Fibroblast of skin of right quadriceps (primary cell): Measurements from ENCODE around the gene SLC30A2.

Experiments used
- DNase-seq: peaks from one replicate; pipeline ENCODE4 v3.0.0-alpha.2; 2013

The SLC30A2 gene

GRCh38 chr1:26020941-26021646 is 24.8 kb downstream of the SLC30A2 start:
- DNase-seq: no peak

GRCh38 chr1:26020330-26020768 is 25.6 kb downstream of the SLC30A2 start:
- peak; percentile 56 for DNase-seq

DNA sequence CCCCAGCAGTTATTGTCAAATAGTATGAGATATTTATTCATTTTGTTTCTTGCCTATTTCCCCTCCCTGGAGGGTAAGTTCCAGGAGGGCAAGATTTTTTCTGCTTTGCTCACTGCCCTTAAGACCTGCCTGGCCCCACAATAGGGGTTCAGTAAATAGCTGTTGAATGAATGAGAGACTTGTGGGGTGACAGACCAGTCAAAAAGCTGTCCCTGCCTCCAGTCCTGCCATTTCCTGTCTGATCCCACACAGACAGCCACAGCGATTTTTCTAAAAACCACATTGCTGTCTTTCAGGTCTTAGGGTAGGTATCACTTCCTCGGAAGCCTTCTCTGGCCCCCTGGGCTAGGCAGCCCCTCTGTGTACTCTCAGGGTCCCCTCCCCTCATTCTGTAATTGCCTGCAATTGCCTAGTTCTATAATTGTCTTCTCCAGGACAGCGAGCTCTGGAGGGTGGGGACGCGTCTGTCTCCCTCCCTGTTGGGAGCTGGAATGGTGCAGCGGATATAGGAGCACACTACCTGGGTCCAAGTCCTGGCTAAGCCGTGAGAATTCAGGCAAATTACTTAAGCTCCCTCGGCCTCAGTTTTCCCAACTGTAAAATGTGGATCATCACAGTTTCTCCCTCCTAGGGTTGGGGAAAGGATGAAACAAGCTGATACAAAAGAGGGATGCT is 26.1 kb downstream of the SLC30A2 start:
- peak; percentile 81 for DNase-seq

DNA sequence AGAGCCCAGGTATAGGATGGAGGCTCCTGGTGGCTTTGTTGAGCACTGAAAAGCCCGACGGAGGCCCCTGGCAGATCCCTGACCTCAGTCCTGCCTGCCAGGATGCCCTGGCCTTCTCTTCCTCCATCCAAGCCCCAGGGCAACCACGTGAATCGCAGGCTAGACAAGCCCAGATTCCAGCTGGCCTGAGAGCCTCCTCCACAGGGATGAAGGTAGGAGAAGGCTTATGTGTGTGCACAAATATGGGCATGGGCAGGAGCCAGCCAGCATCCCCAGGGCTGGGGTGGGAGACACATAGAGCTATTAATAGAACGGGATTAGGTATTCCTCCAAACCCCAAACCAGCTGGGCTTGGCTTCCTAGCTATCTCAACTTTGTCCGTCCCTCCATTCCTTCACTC is 28.3 kb downstream of the SLC30A2 start:
- DNase-seq: peak; percentile 78

DNA sequence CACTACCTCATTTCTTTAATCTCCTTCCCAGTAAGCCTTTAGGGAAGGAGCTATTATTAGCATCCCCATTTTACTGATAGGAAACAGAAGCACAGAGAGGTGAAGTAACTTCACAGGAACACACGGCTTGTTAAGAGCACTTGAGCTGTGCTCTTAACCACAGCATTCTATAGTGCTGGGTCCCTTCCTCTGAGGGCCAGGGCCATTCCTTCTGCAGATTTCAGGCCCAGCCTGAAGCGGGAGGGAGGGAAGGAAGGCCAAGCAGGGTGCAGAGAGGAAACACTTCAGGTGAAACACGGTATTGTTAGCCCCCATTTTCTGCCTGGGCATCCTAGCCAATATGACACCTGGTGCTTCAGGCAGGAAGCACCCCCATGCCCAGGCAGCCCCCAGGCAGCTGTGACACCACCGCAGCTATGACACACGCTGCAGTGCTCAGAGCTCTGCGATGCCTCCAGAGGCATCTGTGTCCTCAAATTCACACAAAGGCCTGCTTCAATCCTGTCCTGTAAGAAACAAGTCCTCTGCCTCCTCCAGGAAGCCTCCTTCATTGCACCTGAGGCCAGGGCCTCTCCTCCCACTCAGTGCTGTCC is 28.9 kb downstream of the SLC30A2 start:
- DNase-seq: no peak

DNA sequence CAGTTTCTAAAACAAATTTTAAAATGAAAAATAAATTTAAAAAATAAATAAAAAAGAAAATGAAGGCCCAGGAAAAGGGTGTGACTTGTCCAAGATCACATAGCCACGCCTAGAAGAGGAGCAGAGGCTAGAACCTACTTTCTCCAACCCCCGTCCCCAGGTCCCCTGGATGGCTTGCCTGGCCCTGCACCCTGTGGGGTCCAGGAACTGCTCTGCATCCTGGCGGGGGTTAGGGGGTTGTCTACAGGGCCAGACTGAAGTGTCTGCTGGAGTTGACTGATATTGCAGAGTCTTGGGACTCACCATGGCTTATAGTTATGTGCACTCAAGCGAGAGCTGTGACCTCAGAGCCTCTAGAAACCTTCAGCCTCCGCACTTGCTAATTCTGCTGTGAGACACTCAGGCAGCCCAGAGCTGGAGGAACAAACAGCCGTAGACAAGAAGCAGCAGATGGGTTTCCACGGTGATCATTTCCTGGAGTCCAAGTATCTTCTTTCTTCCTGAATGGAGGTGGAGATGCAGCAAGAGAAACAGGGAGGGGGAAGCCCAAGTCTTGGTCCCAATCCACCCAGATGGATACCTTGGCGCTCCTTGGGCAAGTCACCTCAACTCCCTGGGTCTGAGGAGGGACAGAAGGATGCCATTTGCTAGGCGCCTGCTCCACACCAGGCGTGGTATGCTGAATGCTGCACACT is 29.5 kb downstream of the SLC30A2 start:
- no peak for DNase-seq

DNA sequence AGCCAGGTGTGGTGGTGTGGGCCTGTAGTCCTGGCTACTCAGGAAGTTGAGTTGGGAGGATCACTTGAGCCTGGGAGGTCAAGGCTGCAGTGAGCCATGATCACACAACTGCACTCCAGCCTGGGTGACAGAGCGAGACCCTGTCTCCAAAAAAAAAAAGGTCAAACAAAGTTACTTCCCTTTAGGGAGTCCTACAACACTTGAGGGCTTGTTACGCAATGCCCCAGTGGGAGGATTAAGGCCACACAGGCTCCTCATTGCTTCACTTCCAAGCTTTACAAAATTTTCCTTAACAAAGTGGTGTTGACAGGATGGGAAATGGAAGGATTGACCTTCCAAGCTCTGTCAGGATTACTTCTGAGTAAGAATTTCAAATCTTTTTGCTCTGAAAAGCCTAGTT is 30.6 kb downstream of the SLC30A2 start:
- peak; percentile 75 for DNase-seq

DNA sequence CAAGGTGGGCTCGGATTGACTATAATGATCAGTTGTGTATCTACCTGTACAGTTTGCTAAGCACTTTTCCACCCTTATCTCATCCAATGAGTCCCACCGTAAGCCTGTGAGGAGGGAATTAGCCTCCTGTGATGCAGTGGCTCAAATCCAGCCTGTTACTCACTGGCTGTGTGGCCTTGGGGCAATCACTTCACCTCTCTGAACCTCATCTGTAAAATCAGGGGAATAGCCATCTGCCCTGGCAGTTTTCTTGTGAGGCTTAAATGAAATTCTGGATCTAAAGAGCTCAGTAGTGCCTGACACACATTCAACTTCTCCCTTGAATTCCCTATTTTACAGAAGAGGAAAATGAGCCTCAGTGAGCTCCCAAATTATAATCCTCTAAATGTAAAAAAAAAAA is 31.7 kb downstream of the SLC30A2 start:
- no peak for DNase-seq

DNA sequence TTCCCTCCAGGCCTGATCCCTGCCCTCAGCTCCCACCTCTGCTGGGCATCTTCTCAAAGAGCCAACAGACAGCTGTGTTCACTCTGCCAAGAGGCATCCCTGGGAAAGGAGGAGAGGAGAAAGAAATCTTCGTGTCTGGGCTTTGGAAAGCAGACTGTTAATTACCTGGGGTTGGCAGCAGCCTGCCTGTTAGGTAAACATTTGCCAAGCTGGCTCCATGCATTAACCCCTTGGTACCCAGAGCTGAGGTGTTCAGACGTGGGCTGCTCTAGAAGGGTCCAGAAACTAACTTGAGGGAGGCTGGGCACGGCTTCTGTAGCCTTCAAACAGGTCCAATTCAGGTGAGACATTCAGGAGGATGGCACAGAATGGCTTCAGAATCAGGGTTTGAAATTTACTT is 33.1 kb downstream of the SLC30A2 start:
- DNase-seq: no peak

GRCh38 chr1:26010825-26011224 is 35.1 kb downstream of the SLC30A2 start:
- DNase-seq: no peak

DNA sequence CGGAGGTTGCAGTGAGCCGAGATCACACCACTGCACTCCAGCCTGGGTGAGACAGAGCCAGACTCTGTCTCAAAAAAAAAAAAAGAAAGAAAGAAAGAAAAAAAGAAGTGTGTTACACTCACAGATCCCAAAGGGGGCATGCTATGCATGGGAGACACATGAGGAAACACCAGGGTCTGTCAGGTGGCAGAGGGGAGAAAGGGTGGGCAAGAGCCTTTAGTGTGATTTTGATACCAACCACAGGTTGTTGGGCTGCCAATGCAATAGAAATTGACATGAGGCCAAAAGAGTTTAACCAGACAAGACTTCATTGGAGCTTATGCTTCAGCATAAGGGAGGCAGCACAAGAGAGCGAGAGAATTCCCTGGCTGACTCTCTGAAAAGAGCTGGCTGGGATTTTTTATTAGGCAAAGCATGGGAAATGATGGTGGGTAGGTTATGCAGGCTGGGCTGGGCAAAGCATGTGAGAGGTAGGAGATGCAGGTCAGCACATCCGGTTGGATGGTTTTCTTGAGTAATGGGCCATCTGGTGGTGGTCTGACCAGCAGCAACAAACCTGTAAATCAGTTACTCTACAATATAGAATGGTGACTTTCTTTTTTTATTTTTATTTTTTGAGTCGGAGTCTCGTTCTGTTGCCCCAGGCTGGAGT is 36.0 kb downstream of the SLC30A2 start:
- no peak for DNase-seq

DNA sequence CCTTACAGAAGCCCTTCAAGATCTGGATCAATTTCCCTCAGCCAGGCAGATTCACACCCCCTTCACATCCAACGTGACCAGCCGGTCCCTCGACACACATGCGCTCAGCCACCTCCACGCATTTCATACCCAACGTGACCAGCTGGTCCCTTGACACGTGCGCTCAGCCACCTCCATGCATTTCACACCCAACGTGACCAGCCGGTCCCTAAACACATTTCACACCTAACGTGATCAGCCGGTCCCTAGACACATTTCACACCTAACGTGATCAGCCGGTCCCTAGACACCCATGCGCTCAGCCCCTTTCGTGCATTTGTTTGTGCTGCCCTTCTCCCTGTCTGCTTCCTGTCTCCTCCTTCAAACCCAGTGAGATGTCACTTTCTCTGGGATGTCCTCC is 39.2 kb downstream of the SLC30A2 start:
- no peak for DNase-seq

- no peak for DNase-seq
These were observed 40.3 kb downstream of the SLC30A2 start for GRCh38 chr1:26005434-26006105.

DNA sequence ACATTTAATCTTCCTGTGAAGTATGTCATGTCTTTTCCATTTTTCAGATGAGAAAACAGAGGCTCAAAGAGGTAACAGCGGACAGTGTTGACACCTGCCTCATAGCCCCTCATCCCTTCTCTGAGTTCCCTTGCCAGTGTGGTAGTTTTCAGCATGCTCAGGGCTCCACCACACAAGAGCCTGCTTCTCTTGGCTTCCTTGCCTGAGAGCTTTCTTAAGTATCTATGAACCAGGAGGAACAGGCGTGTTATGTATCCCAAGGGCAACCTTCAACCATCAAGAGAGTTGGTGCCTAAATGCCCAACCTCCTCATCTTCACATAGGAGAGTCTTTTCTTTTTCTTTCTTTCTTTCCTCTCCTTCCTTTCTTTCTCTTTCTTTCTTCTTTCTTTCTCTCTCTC is 42.2 kb downstream of the SLC30A2 start:
- DNase-seq: no peak

GRCh38 chr1:26003262-26003661 is 42.7 kb downstream of the SLC30A2 start:
- DNase-seq: no peak

GRCh38 chr1:25999041-25999800 is 46.7 kb downstream of the SLC30A2 start:
- no peak for DNase-seq

GRCh38 chr1:25997828-25998761 is 47.8 kb downstream of the SLC30A2 start, which contains the start of gene PAFAH2:
Gene PAFAH2 (minus strand): TSS chr1:25998063. CDS start chr1:25990816, 7,247 bp downstream.
- peak; percentile 99 for DNase-seq

DNA sequence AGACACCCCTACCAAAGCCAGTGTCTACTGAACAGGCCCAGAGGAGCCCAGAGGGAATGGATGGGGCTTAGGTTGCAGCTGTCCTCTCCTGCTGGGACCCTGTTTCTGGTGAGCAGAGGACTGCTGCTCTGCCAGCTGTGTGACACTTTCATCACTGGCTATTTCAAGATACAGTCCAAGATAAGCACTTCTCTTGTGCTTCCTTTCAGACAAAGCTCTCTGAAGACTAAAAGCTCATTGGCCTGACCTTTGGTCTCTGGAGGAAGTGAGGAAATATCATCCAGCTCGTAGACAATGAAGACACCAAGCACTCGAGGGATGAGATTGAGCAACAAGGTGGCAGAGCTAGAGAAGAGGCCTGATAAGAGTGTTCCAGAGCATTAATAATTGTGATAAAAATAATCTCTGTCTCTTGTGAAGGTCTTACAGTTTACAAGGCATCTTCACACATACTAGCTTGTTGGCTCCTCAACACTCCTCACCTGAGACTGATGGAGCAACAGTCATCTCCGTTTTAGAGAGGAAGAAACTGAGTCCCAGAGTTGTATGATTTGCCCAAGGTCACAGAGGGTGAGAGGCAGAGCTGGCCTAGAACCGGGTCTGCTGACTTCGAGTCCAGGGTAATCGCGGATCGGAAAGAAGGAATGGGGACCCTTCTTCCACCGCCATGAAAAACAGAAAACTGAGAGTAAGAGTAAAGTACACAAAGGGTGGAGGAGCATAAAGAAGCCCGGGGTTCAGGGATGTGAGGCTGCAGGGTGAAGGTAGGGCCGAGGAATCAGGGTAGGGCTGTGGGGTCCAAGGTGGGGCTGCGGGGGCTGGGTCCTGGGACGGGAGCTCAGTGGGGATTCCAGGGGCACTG is 48.7 kb downstream of the SLC30A2 start:
- peak; percentile 45 for DNase-seq

GRCh38 chr1:25994402-25995150 is 51.3 kb downstream of the SLC30A2 start:
- no peak for DNase-seq
